HepG2 (cell line): ENCODE data around the gene SFPQ. TPM values are rescaled to one million over a fixed set of nuclear protein-coding genes. Genes with fewer than 3 reads are reported as not detected.

Experiments
- ARID3A ChIP-seq: IDR thresholded peaks from 2 replicates; pipeline ENCODE4 v1.6.1; 2012; ENCODE audit warnings: low read depth, low read length, improper control_type of control experiment
- BRF2 ChIP-seq: sonication (generic); formaldehyde crosslinking; IDR thresholded peaks from 2 replicates; pipeline ENCODE4 v1.8.1; 2022; ENCODE audit warnings: mild to moderate bottlenecking, missing genetic modification reagents
- ETV5 ChIP-seq: IDR thresholded peaks from 2 replicates; pipeline ENCODE4 v1.6.1; 2018; ENCODE audit warnings: missing biosample characterization, missing genetic modification reagents, inconsistent platforms, borderline replicate concordance
- GFI1 ChIP-seq: sonication (generic); formaldehyde crosslinking; IDR thresholded peaks from 2 replicates; pipeline ENCODE4 v1.5.0; 2020; ENCODE audit warnings: missing genetic modification reagents, mild to moderate bottlenecking, borderline replicate concordance
- KDM3A ChIP-seq: IDR thresholded peaks from 2 replicates; pipeline ENCODE4 v1.6.1; 2018; ENCODE audit warnings: low read depth, missing compliant biosample characterization
- MEIS1 ChIP-seq: sonication (generic); formaldehyde crosslinking; IDR thresholded peaks from 2 replicates; pipeline ENCODE4 v1.9.0; 2021; ENCODE audit warnings: mild to moderate bottlenecking, missing genetic modification reagents, moderate library complexity, borderline replicate concordance
- PITX1 ChIP-seq: sonication (generic); formaldehyde crosslinking; IDR thresholded peaks from 2 replicates; pipeline ENCODE4 v1.5.1; 2020; ENCODE audit warnings: mild to moderate bottlenecking, missing genetic modification reagents
- PLSCR1 ChIP-seq: sonication (generic); formaldehyde crosslinking; IDR thresholded peaks from 2 replicates; pipeline ENCODE4 v1.5.0; 2020; ENCODE audit warnings: missing genetic modification reagents, mild to moderate bottlenecking, borderline replicate concordance
- SOX5 ChIP-seq: IDR thresholded peaks from 2 replicates; pipeline ENCODE4 v1.6.1; 2016; ENCODE audit warnings: borderline replicate concordance
- ZMYM4 ChIP-seq: sonication (generic); formaldehyde crosslinking; IDR thresholded peaks from 2 replicates; pipeline ENCODE4 v1.8.1; 2023; ENCODE audit warnings: mild to moderate bottlenecking, missing genetic modification reagents
- ZNF550 ChIP-seq: sonication (generic); formaldehyde crosslinking; IDR thresholded peaks from 2 replicates; pipeline ENCODE4 v1.4.0; 2020; ENCODE audit warnings: mild to moderate bottlenecking, missing genetic modification reagents, borderline replicate concordance
- polyA plus RNA-seq, 8 experiments: library from polyadenylated mRNA; depleted of rRNA in 3 of 8; stranded (reverse) in 7 of 8; unstranded in 1 of 8; fragments of >200 nt; fragmentation: Illumina TruSeq in 4 of 8; extraction: Trizol in 4 of 8; gene quantifications; 2 replicates each; pipeline versions ENCODE4 v1.2.1 to v1.2.3, GENCODE V29; 2011 to 2016; ENCODE audit warnings: low read depth in 4 of 8, missing spikeins in 1 of 8, mixed read lengths in 1 of 8; ENCODE audit not compliant: insufficient read depth in 1 of 8
- total RNA-seq, 5 experiments: library from RNA; depleted of rRNA; stranded (reverse); fragments of >200 nt; fragmentation: Illumina TruSeq; extraction: Trizol; gene quantifications; 2 replicates each; pipeline ENCODE4 v1.2.3, GENCODE V29; 2016; ENCODE audit warnings: low read depth in 1 of 5
- TF ChIP-seq, protein P1 (sequence below): sonication (generic); formaldehyde crosslinking; IDR thresholded peaks from 2 replicates; pipeline ENCODE4 v1.5.1; 2020; ENCODE audit warnings: mild to moderate bottlenecking, missing genetic modification reagents, moderate library complexity
- TF ChIP-seq, protein P2 (sequence below): sonication (generic); formaldehyde crosslinking; IDR thresholded peaks from 2 replicates; pipeline ENCODE4 v1.4.0; 2020; ENCODE audit warnings: mild to moderate bottlenecking, missing genetic modification reagents, borderline replicate concordance
- TF ChIP-seq, protein P3 (sequence below): sonication (generic); formaldehyde crosslinking; IDR thresholded peaks from 2 replicates; pipeline ENCODE4 v1.5.0; 2020; ENCODE audit warnings: mild to moderate bottlenecking, missing genetic modification reagents
- TF ChIP-seq, protein P4 (sequence below): sonication (generic); formaldehyde crosslinking; conservative IDR thresholded peaks from 2 replicates; pipeline ENCODE4 v1.5.0; 2020; ENCODE audit warnings: missing genetic modification reagents

SFPQ gene
- total and polyA plus RNA-seq, 2 of the 13 experiments (the other 11 are each of a cell fraction or from before 2014, with no cell fraction given): 101 to 292 TPM

GRCh38 chr1:35202048-35202719 lies 9.2 kb upstream of the SFPQ start (continued):
- TF ChIP-seq, protein P1, sequence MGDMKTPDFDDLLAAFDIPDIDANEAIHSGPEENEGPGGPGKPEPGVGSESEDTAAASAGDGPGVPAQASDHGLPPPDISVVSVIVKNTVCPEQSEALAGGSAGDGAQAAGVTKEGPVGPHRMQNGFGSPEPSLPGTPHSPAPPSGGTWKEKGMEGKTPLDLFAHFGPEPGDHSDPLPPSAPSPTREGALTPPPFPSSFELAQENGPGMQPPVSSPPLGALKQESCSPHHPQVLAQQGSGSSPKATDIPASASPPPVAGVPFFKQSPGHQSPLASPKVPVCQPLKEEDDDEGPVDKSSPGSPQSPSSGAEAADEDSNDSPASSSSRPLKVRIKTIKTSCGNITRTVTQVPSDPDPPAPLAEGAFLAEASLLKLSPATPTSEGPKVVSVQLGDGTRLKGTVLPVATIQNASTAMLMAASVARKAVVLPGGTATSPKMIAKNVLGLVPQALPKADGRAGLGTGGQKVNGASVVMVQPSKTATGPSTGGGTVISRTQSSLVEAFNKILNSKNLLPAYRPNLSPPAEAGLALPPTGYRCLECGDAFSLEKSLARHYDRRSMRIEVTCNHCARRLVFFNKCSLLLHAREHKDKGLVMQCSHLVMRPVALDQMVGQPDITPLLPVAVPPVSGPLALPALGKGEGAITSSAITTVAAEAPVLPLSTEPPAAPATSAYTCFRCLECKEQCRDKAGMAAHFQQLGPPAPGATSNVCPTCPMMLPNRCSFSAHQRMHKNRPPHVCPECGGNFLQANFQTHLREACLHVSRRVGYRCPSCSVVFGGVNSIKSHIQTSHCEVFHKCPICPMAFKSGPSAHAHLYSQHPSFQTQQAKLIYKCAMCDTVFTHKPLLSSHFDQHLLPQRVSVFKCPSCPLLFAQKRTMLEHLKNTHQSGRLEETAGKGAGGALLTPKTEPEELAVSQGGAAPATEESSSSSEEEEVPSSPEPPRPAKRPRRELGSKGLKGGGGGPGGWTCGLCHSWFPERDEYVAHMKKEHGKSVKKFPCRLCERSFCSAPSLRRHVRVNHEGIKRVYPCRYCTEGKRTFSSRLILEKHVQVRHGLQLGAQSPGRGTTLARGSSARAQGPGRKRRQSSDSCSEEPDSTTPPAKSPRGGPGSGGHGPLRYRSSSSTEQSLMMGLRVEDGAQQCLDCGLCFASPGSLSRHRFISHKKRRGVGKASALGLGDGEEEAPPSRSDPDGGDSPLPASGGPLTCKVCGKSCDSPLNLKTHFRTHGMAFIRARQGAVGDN (CRISPR knock-in tag): no peak
- TF ChIP-seq SOX5 (peak; percentile 47; the same call in 1 of the 2 replicates), ZMYM4 (CRISPR knock-in tag) (peak; percentile 55; the same call in 1 of the 2 replicates), PLSCR1 (CRISPR knock-in tag) (no peak), ARID3A (no peak), BRF2 (CRISPR knock-in tag) (no peak), PITX1 (no peak), MEIS1 (CRISPR knock-in tag) (no peak), ZNF550 (CRISPR knock-in tag) (no peak), KDM3A (no peak), GFI1 (no peak), ETV5 (CRISPR knock-in tag) (peak; percentile 65; the same call in 1 of the 2 replicates)
- TF ChIP-seq, protein P2, sequence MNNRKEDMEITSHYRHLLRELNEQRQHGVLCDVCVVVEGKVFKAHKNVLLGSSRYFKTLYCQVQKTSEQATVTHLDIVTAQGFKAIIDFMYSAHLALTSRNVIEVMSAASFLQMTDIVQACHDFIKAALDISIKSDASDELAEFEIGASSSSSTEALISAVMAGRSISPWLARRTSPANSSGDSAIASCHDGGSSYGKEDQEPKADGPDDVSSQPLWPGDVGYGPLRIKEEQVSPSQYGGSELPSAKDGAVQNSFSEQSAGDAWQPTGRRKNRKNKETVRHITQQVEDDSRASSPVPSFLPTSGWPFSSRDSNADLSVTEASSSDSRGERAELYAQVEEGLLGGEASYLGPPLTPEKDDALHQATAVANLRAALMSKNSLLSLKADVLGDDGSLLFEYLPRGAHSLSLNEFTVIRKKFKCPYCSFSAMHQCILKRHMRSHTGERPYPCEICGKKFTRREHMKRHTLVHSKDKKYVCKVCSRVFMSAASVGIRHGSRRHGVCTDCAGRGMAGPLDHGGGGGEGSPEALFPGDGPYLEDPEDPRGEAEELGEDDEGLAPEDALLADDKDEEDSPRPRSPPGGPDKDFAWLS (CRISPR knock-in tag): no peak
- TF ChIP-seq, protein P3, sequence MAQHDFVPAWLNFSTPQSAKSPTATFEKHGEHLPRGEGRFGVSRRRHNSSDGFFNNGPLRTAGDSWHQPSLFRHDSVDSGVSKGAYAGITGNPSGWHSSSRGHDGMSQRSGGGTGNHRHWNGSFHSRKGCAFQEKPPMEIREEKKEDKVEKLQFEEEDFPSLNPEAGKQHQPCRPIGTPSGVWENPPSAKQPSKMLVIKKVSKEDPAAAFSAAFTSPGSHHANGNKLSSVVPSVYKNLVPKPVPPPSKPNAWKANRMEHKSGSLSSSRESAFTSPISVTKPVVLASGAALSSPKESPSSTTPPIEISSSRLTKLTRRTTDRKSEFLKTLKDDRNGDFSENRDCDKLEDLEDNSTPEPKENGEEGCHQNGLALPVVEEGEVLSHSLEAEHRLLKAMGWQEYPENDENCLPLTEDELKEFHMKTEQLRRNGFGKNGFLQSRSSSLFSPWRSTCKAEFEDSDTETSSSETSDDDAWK: no peak
- TF ChIP-seq, protein P4, sequence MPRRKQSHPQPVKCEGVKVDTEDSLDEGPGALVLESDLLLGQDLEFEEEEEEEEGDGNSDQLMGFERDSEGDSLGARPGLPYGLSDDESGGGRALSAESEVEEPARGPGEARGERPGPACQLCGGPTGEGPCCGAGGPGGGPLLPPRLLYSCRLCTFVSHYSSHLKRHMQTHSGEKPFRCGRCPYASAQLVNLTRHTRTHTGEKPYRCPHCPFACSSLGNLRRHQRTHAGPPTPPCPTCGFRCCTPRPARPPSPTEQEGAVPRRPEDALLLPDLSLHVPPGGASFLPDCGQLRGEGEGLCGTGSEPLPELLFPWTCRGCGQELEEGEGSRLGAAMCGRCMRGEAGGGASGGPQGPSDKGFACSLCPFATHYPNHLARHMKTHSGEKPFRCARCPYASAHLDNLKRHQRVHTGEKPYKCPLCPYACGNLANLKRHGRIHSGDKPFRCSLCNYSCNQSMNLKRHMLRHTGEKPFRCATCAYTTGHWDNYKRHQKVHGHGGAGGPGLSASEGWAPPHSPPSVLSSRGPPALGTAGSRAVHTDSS (CRISPR knock-in tag): no peak
